Loucy (cell line): ENCODE results near the gene SMIM35.

Experiments used
- EZH2phosphoT487 ChIP-seq: fragments of 200-600 bp; IDR thresholded peaks from 2 replicates; pipeline ENCODE4 v1.6.1; 2018; ENCODE audit warnings: antibody characterized with exemption, mild to moderate bottlenecking, moderate library complexity, borderline replicate concordance
- TF ChIP-seq, protein P1 (sequence below): fragments of 200-600 bp; sonication (generic); conservative IDR thresholded peaks from 2 replicates; pipeline ENCODE4 v1.5.1; 2014; ENCODE audit warnings: mild to moderate bottlenecking, antibody characterized with exemption, low read length

GRCh38 chr11:117958949-117959348, 127.8 kb downstream of the SMIM35 start:
- TF ChIP-seq EZH2phosphoT487 = no peak
- TF ChIP-seq, protein P1, sequence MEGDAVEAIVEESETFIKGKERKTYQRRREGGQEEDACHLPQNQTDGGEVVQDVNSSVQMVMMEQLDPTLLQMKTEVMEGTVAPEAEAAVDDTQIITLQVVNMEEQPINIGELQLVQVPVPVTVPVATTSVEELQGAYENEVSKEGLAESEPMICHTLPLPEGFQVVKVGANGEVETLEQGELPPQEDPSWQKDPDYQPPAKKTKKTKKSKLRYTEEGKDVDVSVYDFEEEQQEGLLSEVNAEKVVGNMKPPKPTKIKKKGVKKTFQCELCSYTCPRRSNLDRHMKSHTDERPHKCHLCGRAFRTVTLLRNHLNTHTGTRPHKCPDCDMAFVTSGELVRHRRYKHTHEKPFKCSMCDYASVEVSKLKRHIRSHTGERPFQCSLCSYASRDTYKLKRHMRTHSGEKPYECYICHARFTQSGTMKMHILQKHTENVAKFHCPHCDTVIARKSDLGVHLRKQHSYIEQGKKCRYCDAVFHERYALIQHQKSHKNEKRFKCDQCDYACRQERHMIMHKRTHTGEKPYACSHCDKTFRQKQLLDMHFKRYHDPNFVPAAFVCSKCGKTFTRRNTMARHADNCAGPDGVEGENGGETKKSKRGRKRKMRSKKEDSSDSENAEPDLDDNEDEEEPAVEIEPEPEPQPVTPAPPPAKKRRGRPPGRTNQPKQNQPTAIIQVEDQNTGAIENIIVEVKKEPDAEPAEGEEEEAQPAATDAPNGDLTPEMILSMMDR = no peak
